Karpas-422 (cell line): ENCODE results near the gene PLA2G2C. TPM values are rescaled to one million over a fixed set of nuclear protein-coding genes. Genes with fewer than 3 reads are reported as not detected.
A peak's percentile ranks its signal among the peaks of the same experiment; 100 is the strongest.

Source experiments
- DNase-seq: peaks from one replicate; pipeline ENCODE4 v3.0.0-alpha.2; 2015
- H2AFZ ChIP-seq: fragments of 200-600 bp; sonication (generic); 2 replicates; pipeline ENCODE4 v1.6.1; 2014; ENCODE audit warnings: antibody characterized with exemption, low read length, mixed read lengths
- H3K27ac ChIP-seq: fragments of 200-600 bp; sonication (generic); 2 replicates; pipeline ENCODE4 v1.5.1; 2014; ENCODE audit warnings: mild to moderate bottlenecking, low read length, moderate library complexity
- H3K27me3 ChIP-seq: fragments of 200-600 bp; sonication (generic); 2 replicates; pipeline ENCODE4 v1.6.1; 2014; ENCODE audit warnings: low read length, mixed read lengths
- H3K36me3 ChIP-seq: fragments of 200-600 bp; sonication (generic); 2 replicates; pipeline ENCODE4 v1.6.1; 2014; ENCODE audit warnings: low read length, mixed read lengths; ENCODE audit not compliant: insufficient read depth
- H3K4me1 ChIP-seq: fragments of 200-600 bp; sonication (generic); 2 replicates; pipeline ENCODE4 v1.6.1; 2014; ENCODE audit warnings: mild to moderate bottlenecking, low read length, mixed read lengths
- H3K4me2 ChIP-seq: fragments of 200-600 bp; sonication (generic); 2 replicates; pipeline ENCODE4 v1.6.1; 2014; ENCODE audit warnings: low read length, low read depth, mild to moderate bottlenecking; ENCODE audit not compliant: poor library complexity, severe bottlenecking
- H3K4me3 ChIP-seq: fragments of 200-600 bp; sonication (generic); 2 replicates; pipeline ENCODE4 v1.5.1; 2014; ENCODE audit warnings: mild to moderate bottlenecking, antibody characterized with exemption, low read length, mixed read lengths
- H3K79me2 ChIP-seq: fragments of 200-600 bp; sonication (generic); 2 replicates; pipeline ENCODE4 v1.6.1; 2014; ENCODE audit warnings: mild to moderate bottlenecking, low read length, mixed read lengths
- H3K9ac ChIP-seq: fragments of 200-600 bp; sonication (generic); 2 replicates; pipeline ENCODE4 v1.6.0; 2014; ENCODE audit warnings: low read length
- H3K9me2 ChIP-seq: fragments of 200-600 bp; sonication (generic), shearing (Covaris generic); replicated peaks from 2 replicates; pipeline ENCODE4 v1.6.0; 2014; ENCODE audit warnings: mild to moderate bottlenecking, low read length, moderate library complexity; ENCODE audit not compliant: insufficient read depth
- H3K9me3 ChIP-seq: fragments of 300-700, 200-600 bp; sonication (generic); 2 replicates; pipeline ENCODE4 v1.6.1; 2014; ENCODE audit warnings: low read length, mixed read lengths
- H4K20me1 ChIP-seq: fragments of 200-600 bp; sonication (generic); 2 replicates; pipeline ENCODE4 v1.6.1; 2014; ENCODE audit warnings: mild to moderate bottlenecking, antibody characterized with exemption, low read length, low read depth; ENCODE audit not compliant: insufficient read depth
- total RNA-seq: library from RNA; depleted of rRNA; stranded (reverse); fragments of >200 nt; shearing (Covaris generic); gene quantifications from 2 replicates; pipeline ENCODE4 v1.2.3, GENCODE V29; 2014; ENCODE audit warnings: low replicate concordance

The PLA2G2C gene
- total RNA-seq, 1 experiment from 2014 or later = not detected

GRCh38 chr1:20179371-20180128 is 6.8 kb downstream of the PLA2G2C start:
- no peaks in the 10 kb centered on the region for H3K27me3 ChIP-seq
- H3K79me2 ChIP-seq = no peaks in the 10 kb centered on the region
- no peak overlapping the region for H3K4me3 ChIP-seq
- H2AFZ ChIP-seq = no peak overlapping the region
- no peaks in the 10 kb centered on the region for H3K36me3 ChIP-seq
- no peaks in the 10 kb centered on the region for H3K9me3 ChIP-seq
- peaks cover 10% of the 10 kb centered on the region for H3K4me1 ChIP-seq
- H3K9me2 ChIP-seq = no peaks in the 10 kb centered on the region
- no peaks in the 10 kb centered on the region for H4K20me1 ChIP-seq
- no peak overlapping the region for H3K4me2 ChIP-seq
- no peak for DNase-seq
- no peak overlapping the region for H3K9ac ChIP-seq
- no peak overlapping the region for H3K27ac ChIP-seq

DNA sequence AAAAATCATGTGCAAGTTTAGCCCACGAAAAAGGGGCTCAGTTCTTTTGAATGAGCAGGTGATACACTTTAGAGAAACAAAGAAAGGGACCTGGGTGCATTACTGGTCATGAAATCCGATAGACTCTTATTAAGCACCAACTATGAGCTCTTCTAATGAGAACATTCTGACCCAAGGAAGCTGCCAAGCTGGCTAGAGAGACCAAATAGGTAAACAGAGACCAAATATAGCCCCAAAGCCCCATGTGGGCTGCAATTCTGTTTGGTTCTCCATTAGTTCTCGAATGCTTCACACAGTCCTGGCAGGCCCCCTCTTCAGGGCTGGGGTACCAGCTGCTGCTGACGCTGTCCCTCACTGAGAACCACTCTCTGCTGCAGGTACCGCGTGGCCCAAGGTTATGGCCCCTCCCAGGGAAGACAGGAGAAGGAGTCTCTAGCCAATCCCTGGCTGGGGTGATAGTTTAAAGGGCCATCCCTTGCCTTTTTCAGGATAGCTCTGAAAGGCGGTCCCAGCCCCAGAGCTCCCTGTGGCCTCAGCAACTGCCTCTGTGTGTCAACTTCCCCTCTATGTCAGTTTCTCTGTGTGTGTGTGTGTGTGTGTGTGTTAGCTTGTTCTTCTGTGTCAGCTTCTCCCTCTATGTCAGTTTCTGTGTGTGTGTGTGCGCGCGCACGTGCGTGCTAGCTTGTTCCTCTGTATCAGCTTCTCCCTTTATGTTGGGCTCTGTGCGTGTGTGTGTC is 7.5 kb downstream of the PLA2G2C start:
- Histone ChIP-seq H3K4me2 (no peak overlapping the region), H3K9me3 (no peaks in the 10 kb centered on the region), H3K36me3 (no peaks in the 10 kb centered on the region), H3K27me3 (no peaks in the 10 kb centered on the region), H3K9me2 (no peaks in the 10 kb centered on the region), H3K4me3 (no peak overlapping the region), H3K4me1 (peaks cover 10% of the 10 kb centered on the region), H3K9ac (no peak overlapping the region), H3K79me2 (no peaks in the 10 kb centered on the region), H2AFZ (no peak overlapping the region), H4K20me1 (no peaks in the 10 kb centered on the region), H3K27ac (no peak overlapping the region)
- no peak for DNase-seq

GRCh38 chr1:20174937-20175666 is 11.2 kb downstream of the PLA2G2C start:
- H4K20me1 ChIP-seq = no peaks in the 10 kb centered on the region
- no peak overlapping the region for H3K9ac ChIP-seq
- DNase-seq = no peak
- peak overlapping the region; percentile 58; the same call in 1 of the 2 replicates for H2AFZ ChIP-seq
- H3K9me3 ChIP-seq = no peaks in the 10 kb centered on the region
- no peaks in the 10 kb centered on the region for H3K9me2 ChIP-seq
- no peaks in the 10 kb centered on the region for H3K36me3 ChIP-seq
- no peak overlapping the region for H3K4me3 ChIP-seq
- no peaks in the 10 kb centered on the region for H3K79me2 ChIP-seq
- H3K27me3 ChIP-seq = no peaks in the 10 kb centered on the region
- H3K27ac ChIP-seq = no peak overlapping the region
- peaks cover 18% of the 10 kb centered on the region for H3K4me1 ChIP-seq
- no peak overlapping the region for H3K4me2 ChIP-seq

DNA sequence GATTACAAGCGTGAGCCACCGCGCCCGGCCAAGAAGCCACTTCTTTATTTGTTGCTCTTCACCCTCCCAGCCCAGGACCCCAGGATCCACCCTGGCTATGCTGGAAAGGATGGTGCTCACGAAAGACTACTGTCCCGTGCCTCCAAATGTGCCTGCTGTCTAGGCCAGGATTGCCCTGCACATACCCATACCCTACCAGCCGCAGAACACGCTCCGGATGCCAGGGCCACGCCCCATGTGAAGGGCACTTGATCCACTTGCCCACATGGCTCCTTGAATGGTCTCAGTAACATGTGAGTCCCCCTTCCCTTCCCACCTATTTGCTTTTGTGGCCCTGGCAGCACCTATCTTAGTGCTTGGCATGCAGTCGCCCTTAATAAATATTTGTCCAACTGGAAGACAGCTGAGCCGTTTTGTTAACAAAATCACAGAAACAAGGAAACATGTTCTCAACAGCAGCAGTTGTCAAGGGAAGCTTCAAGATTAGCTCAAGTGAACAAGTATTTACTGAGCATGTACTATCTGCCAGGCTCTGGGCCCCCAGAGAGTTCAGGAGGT is 14.2 kb downstream of the PLA2G2C start:
- Histone ChIP-seq H3K36me3 (no peaks in the 10 kb centered on the region), H3K9ac (no peak overlapping the region), H3K4me2 (no peak overlapping the region), H3K27ac (no peak overlapping the region), H3K9me2 (no peaks in the 10 kb centered on the region), H4K20me1 (no peaks in the 10 kb centered on the region), H3K27me3 (no peaks in the 10 kb centered on the region), H3K79me2 (no peaks in the 10 kb centered on the region), H3K9me3 (no peaks in the 10 kb centered on the region), H3K4me3 (no peak overlapping the region), H3K4me1 (peaks cover 15% of the 10 kb centered on the region), H2AFZ (no peak overlapping the region)
- no peak for DNase-seq

DNA sequence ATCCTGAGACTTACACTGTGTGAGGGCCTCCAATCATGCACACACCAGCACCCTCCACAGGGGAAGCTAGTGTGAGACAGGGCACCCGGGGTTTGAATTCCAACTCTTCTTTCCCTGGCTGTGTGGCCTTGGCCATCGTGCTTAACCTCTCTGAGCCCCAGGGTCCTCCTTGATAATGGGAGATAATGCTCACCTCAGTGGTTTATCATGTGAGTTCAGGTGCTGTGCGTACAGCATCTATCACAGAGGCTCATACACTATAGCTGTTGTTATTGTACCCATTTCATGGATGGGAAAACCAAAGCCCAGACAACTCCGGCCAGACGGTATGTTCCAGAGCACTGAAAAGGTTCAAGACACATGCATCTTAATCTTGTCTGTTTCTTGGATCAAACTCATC is 16.4 kb downstream of the PLA2G2C start:
- Histone ChIP-seq H3K4me2 (no peak overlapping the region), H4K20me1 (no peaks in the 10 kb centered on the region), H3K27ac (no peak overlapping the region), H2AFZ (no peak overlapping the region), H3K9me2 (no peaks in the 10 kb centered on the region), H3K27me3 (no peaks in the 10 kb centered on the region), H3K36me3 (no peaks in the 10 kb centered on the region), H3K9ac (no peak overlapping the region), H3K4me3 (no peak overlapping the region), H3K9me3 (no peaks in the 10 kb centered on the region), H3K4me1 (peaks cover 12% of the 10 kb centered on the region), H3K79me2 (no peaks in the 10 kb centered on the region)
- no peak for DNase-seq

DNA sequence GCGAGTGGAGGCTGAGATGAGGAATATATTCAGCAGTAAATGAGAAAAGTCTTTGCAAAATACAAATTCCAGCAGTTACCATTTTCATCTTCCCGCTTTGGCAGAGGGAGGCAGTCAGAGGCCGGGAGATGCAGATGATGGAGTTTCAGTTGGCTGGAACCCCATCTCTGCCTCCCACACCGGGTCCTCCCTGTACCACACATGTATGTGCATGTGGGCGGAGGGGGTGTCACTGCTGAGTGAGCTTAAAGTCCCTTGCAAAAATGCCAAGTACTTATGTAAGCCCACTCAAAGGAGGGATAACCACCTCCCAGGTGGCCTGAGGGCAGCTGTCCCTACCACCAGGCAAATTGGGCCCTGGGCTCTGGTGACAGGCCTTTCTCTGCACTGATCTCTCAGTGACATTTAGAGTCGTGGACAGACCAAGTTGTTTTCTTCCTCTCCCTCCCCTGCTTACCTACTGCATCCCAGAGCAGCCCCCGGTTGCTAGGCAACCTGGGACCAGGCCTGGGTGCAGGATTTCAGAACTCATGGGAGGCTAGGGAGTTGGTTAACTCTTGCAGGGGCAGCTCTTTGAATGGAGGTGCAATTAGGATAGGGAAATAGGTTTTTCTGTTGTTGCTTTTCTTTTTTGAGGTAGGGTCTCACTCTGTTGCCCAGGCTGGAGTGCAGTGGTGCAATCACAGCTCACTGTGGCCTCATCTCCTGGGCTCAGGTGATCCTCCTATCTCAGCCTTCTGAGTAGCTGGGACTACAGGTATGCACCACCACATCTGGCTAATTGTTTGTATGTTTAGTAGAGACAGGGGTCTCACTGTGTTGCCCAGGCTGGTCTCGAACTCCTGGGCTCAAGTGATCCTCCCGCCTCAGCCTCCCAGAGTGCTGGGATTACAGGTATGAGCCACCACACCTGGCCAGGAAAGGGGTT is 17.5 kb downstream of the PLA2G2C start:
- no peak overlapping the region for H2AFZ ChIP-seq
- H3K27me3 ChIP-seq = no peaks in the 10 kb centered on the region
- no peaks in the 10 kb centered on the region for H3K9me3 ChIP-seq
- no peaks in the 10 kb centered on the region for H3K79me2 ChIP-seq
- no peak overlapping the region for H3K9ac ChIP-seq
- peaks cover 8% of the 10 kb centered on the region for H3K4me1 ChIP-seq
- H3K36me3 ChIP-seq = no peaks in the 10 kb centered on the region
- H3K4me2 ChIP-seq = no peak overlapping the region
- no peak overlapping the region for H3K4me3 ChIP-seq
- no peaks in the 10 kb centered on the region for H3K9me2 ChIP-seq
- no peak overlapping the region for H3K27ac ChIP-seq
- no peak for DNase-seq
- H4K20me1 ChIP-seq = no peaks in the 10 kb centered on the region

GRCh38 chr1:20167126-20167525 is 19.2 kb downstream of the PLA2G2C start:
- no peak overlapping the region for H3K4me2 ChIP-seq
- no peaks in the 10 kb centered on the region for H3K9me2 ChIP-seq
- DNase-seq = no peak
- H3K79me2 ChIP-seq = no peaks in the 10 kb centered on the region
- no peak overlapping the region for H3K4me3 ChIP-seq
- H3K27ac ChIP-seq = no peak overlapping the region
- H3K36me3 ChIP-seq = no peaks in the 10 kb centered on the region
- H2AFZ ChIP-seq = no peak overlapping the region
- H3K27me3 ChIP-seq = no peaks in the 10 kb centered on the region
- no peaks in the 10 kb centered on the region for H3K9me3 ChIP-seq
- peaks cover 8% of the 10 kb centered on the region for H3K4me1 ChIP-seq
- no peak overlapping the region for H3K9ac ChIP-seq
- no peaks in the 10 kb centered on the region for H4K20me1 ChIP-seq
